ENCODE data around the gene TEDC2.
"Not testable (repeated sequence)": the region's sequence is repeated elsewhere in the genome, so short reads cannot be mapped to it uniquely, and the experiment has no call there.

GRCh38 chr16:2479996-2480395 lies 20.1 kb downstream of the TEDC2 start:
- TF ChIP-seq, protein P1, sequence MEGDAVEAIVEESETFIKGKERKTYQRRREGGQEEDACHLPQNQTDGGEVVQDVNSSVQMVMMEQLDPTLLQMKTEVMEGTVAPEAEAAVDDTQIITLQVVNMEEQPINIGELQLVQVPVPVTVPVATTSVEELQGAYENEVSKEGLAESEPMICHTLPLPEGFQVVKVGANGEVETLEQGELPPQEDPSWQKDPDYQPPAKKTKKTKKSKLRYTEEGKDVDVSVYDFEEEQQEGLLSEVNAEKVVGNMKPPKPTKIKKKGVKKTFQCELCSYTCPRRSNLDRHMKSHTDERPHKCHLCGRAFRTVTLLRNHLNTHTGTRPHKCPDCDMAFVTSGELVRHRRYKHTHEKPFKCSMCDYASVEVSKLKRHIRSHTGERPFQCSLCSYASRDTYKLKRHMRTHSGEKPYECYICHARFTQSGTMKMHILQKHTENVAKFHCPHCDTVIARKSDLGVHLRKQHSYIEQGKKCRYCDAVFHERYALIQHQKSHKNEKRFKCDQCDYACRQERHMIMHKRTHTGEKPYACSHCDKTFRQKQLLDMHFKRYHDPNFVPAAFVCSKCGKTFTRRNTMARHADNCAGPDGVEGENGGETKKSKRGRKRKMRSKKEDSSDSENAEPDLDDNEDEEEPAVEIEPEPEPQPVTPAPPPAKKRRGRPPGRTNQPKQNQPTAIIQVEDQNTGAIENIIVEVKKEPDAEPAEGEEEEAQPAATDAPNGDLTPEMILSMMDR (IDR thresholded peaks at IDR 0.05): not testable (repeated sequence)
- not testable (repeated sequence) for TF ChIP-seq POLR2A (IDR thresholded peaks at IDR 0.05; ENCODE audit: low read depth); POLR2AphosphoS5 (IDR thresholded peaks at IDR 0.05); EP300 (IDR thresholded peaks at IDR 0.05)

Measured in esophagus muscularis mucosa (tissue), 4 donors.